Right lung (tissue), 5 donors: Measurements from ENCODE around the gene PRSS27. TPM values are rescaled to one million over a fixed set of nuclear protein-coding genes. Genes with fewer than 3 reads are reported as not detected.
"Not testable (repeated sequence)": the region's sequence is repeated elsewhere in the genome, so short reads cannot be mapped to it uniquely, and the experiment has no call there.

Experiments
- DNase-seq, 2 donors: peaks; one replicate each; pipeline ENCODE4 v3.0.0-alpha.2; 2013
- polyA plus RNA-seq, 5 donors: library from polyadenylated mRNA; unstranded; fragments of 120-200 nt; gene quantifications; one replicate each; pipeline versions ENCODE4 v1.2.1 to v1.2.3, GENCODE V29; 2013; ENCODE audit warnings: inconsistent platforms in 1 of 5, low replicate concordance in 1 of 5; ENCODE audit not compliant: insufficient read length in 5 of 5, insufficient read depth in 1 of 5

PRSS27 gene
- polyA plus RNA-seq, 5 donors, result 1.7 to 3.1 (median 2.5) TPM

GRCh38 chr16:2698103-2698870, 21.7 kb downstream of the PRSS27 start:
- no peak for DNase-seq

- no peak for DNase-seq
Measured at GRCh38 chr16:2697401-2697948, 22.5 kb downstream of the PRSS27 start.

GRCh38 chr16:2696601-2697250, 23.3 kb downstream of the PRSS27 start:
- not testable (repeated sequence) for DNase-seq

GRCh38 chr16:2692948-2693651, 26.9 kb downstream of the PRSS27 start:
- no peak for DNase-seq

- no peak for DNase-seq
Measured at GRCh38 chr16:2692251-2692947, 27.6 kb downstream of the PRSS27 start.

GRCh38 chr16:2691491-2692248, 28.4 kb downstream of the PRSS27 start:
- no peak for DNase-seq

- no peak for DNase-seq
Measured at GRCh38 chr16:2690852-2691251, 29.2 kb downstream of the PRSS27 start.

GRCh38 chr16:2689968-2690801, 29.8 kb downstream of the PRSS27 start:
- DNase-seq, result no peak

GRCh38 chr16:2689422-2689821, 30.6 kb downstream of the PRSS27 start:
- not testable (repeated sequence) for DNase-seq

GRCh38 chr16:2687531-2688308, 32.3 kb downstream of the PRSS27 start:
- DNase-seq, result no peak

GRCh38 chr16:2686912-2687507, 33.0 kb downstream of the PRSS27 start:
- DNase-seq, result no peak

- DNase-seq, result not testable (repeated sequence)
Measured at GRCh38 chr16:2686075-2686474, 33.9 kb downstream of the PRSS27 start.

- not testable (repeated sequence) for DNase-seq
Measured at GRCh38 chr16:2683041-2683440, 37.0 kb downstream of the PRSS27 start.

- peak; percentile 95 for DNase-seq
Measured at GRCh38 chr16:2682209-2683021, 37.6 kb downstream of the PRSS27 start, which contains the start of gene KCTD5. TSS of gene KCTD5 (plus strand) at chr16:2682523. CDS start at chr16:2682549, 26 bp downstream.

GRCh38 chr16:2680360-2680759, 39.7 kb downstream of the PRSS27 start:
- not testable (repeated sequence) for DNase-seq

- not testable (repeated sequence) for DNase-seq
Measured at GRCh38 chr16:2679902-2680301, 40.1 kb downstream of the PRSS27 start.

GRCh38 chr16:2678206-2678965, 41.6 kb downstream of the PRSS27 start:
- DNase-seq, result not testable (repeated sequence)
